ENCODE measurements around the gene DOK4.

The DOK4 gene

GRCh38 chr16:57518520-57518919, 32.2 kb upstream of the DOK4 start:
- no peak for DNase-seq (ENCODE audit: low read depth)

GRCh38 chr16:57517397-57518367, 31.4 kb upstream of the DOK4 start:
- no peak for TF ChIP-seq CTCF (conservative IDR thresholded peaks at IDR 0.05; ENCODE audit: low read depth, low read length)
- no peak for DNase-seq (ENCODE audit: low read depth)
- no peak overlapping the region for H3K4me3 ChIP-seq (ENCODE audit: low read length)

More at GRCh38 chr16:57518520-57518919, 32.2 kb upstream of the DOK4 start:
- no peak overlapping the region for H3K4me3 ChIP-seq (ENCODE audit: low read length)
- TF ChIP-seq CTCF (conservative IDR thresholded peaks at IDR 0.05; ENCODE audit: low read depth, low read length), result no peak

- TF ChIP-seq CTCF (conservative IDR thresholded peaks at IDR 0.05; ENCODE audit: low read depth, low read length), result no peak
- no peak for DNase-seq (ENCODE audit: low read depth)
- H3K4me3 ChIP-seq (ENCODE audit: low read length), result no peak overlapping the region
Measured at GRCh38 chr16:57516773-57517172, 30.5 kb upstream of the DOK4 start.

GRCh38 chr16:57516176-57516725, 30.0 kb upstream of the DOK4 start:
- H3K4me3 ChIP-seq (ENCODE audit: low read length), result no peak overlapping the region
- DNase-seq (ENCODE audit: low read depth), result no peak
- TF ChIP-seq CTCF (conservative IDR thresholded peaks at IDR 0.05; ENCODE audit: low read depth, low read length), result no peak

GRCh38 chr16:57514791-57515600, 28.7 kb upstream of the DOK4 start:
- H3K4me3 ChIP-seq (ENCODE audit: low read length), result no peak overlapping the region
- no peak for TF ChIP-seq CTCF (conservative IDR thresholded peaks at IDR 0.05; ENCODE audit: low read depth, low read length)
- no peak for DNase-seq (ENCODE audit: low read depth)

- H3K4me3 ChIP-seq (ENCODE audit: low read length), result no peak overlapping the region
- no peak for DNase-seq (ENCODE audit: low read depth)
- TF ChIP-seq CTCF (conservative IDR thresholded peaks at IDR 0.05; ENCODE audit: low read depth, low read length), result no peak
Measured at GRCh38 chr16:57514371-57514770, 28.1 kb upstream of the DOK4 start.
